HepG2 (cell line): ENCODE results near the gene AATF. TPM values are rescaled to one million over a fixed set of nuclear protein-coding genes. Genes with fewer than 3 reads are reported as not detected.

Experiments
- ATAC-seq: fragments of 200-7000 bp; cut with Tn5 transposase; 3 replicates; pipeline ENCODE4 v1.9.1; 2020; ENCODE audit warnings: mild to moderate bottlenecking, moderate library complexity
- BruUV-seq: library from RNA; stranded (reverse); fragments of 400-500 nt; replicated peaks from 2 replicates; lab custom pipeline; 2021; lab: Mats Ljungman, UMichigan
- CTCF ChIA-PET: fragments of 300-600 bp; formaldehyde crosslinking; extraction: SDS; loops from one replicate; lab custom pipeline; 2021; ENCODE audit warnings: low total read pairs, inconsistent platforms, low intra/inter-chr PET ratio; lab: Yijun Ruan, JAX
- POLR2A ChIA-PET: fragments of 350-600 bp; sonication (Branson Sonifier 250); formaldehyde crosslinking; loops from one replicate; lab custom pipeline; 2020; ENCODE audit warnings: antibody characterized with exemption, inconsistent platforms; lab: Yijun Ruan, JAX
- DNase-seq: peaks from one replicate; pipeline ENCODE4 v3.0.0-alpha.2; 2015; ENCODE audit warnings: low spot score
- FAIRE-seq: peaks from 3 replicates; lab custom pipeline; 2011; peaks lifted over from hg19 to GRCh38; lab: Jason Lieb, UNC
- H2AFZ ChIP-seq: one replicate; pipeline ENCODE4 v1.6.1; 2011; ENCODE audit warnings: low read length, inconsistent platforms
- H3K27ac ChIP-seq: fragments of 300-600 bp; 3 replicates; pipeline ENCODE4 v1.8.0; 2011; ENCODE audit warnings: mixed run types, mild to moderate bottlenecking, mixed read lengths, low read length, inconsistent platforms; ENCODE audit not compliant: insufficient read depth; ENCODE audit errors: extremely low read length
- H3K27me3 ChIP-seq, 2 experiments: fragments of 200-600 bp in 1 of 2; 2 replicates in 1 of 2; 3 replicates in 1 of 2; pipeline versions ENCODE4 v1.6.0 to v1.8.0; 2011; ENCODE audit warnings: low read length in 2 of 2, mild to moderate bottlenecking in 2 of 2, moderate library complexity in 2 of 2, inconsistent platforms in 1 of 2; ENCODE audit not compliant: insufficient read depth in 2 of 2, control insufficient read depth in 1 of 2
- H3K36me3 ChIP-seq, 2 experiments: fragments of 200-600 bp in 1 of 2; replicated peaks in 1 of 2; 2 replicates in 1 of 2; 3 replicates in 1 of 2; pipeline versions ENCODE4 v1.5.1 to v1.8.0; 2011; ENCODE audit warnings: low read length in 2 of 2, inconsistent platforms in 1 of 2; ENCODE audit not compliant: insufficient read depth in 2 of 2, control insufficient read depth in 1 of 2
- H3K4me1 ChIP-seq: 2 replicates; pipeline ENCODE4 v1.5.1; 2012; ENCODE audit warnings: low read length, inconsistent platforms; ENCODE audit not compliant: insufficient read depth
- H3K4me2 ChIP-seq: 2 replicates; pipeline ENCODE4 v1.6.0; 2011; ENCODE audit warnings: low read depth, low read length, inconsistent platforms
- H3K4me3 ChIP-seq, 3 experiments: fragments of 200-600 bp in 1 of 3; sonication (generic), shearing (Covaris generic) in 1 of 3; replicated peaks in 1 of 3; 2 replicates each; pipeline ENCODE4 v1.5.1; 2011 to 2016; ENCODE audit warnings: low read length in 3 of 3, inconsistent platforms in 2 of 3, low read depth in 2 of 3, mild to moderate bottlenecking in 2 of 3, control low read depth in 1 of 3, mixed read lengths in 1 of 3; ENCODE audit not compliant: insufficient read depth in 1 of 3
- H3K79me2 ChIP-seq: one replicate; pipeline ENCODE4 v1.6.1; 2011; ENCODE audit warnings: low read length, inconsistent platforms; ENCODE audit not compliant: insufficient read depth
- H3K9ac ChIP-seq: 2 replicates; pipeline ENCODE4 v1.6.0; 2011; ENCODE audit warnings: mild to moderate bottlenecking, low read depth, low read length, inconsistent platforms; ENCODE audit not compliant: insufficient read depth
- H3K9me3 ChIP-seq: 2 replicates; pipeline ENCODE4 v1.5.1; 2012; ENCODE audit warnings: mild to moderate bottlenecking, low read length
- H4K20me1 ChIP-seq: 2 replicates; pipeline ENCODE4 v1.6.0; 2011; ENCODE audit warnings: inconsistent platforms, mild to moderate bottlenecking, low read length, moderate library complexity; ENCODE audit not compliant: insufficient read depth
- BRD4 ChIP-seq: sonication (generic); formaldehyde crosslinking; IDR thresholded peaks from 2 replicates; pipeline ENCODE4 v1.4.0; 2020; ENCODE audit warnings: missing genetic modification reagents
- CC2D1A ChIP-seq: sonication (generic); formaldehyde crosslinking; IDR thresholded peaks from 2 replicates; pipeline ENCODE4 v1.8.1; 2023; ENCODE audit warnings: mild to moderate bottlenecking, missing genetic modification reagents
- DMAP1 ChIP-seq: IDR thresholded peaks from 2 replicates; pipeline ENCODE4 v1.6.1; 2016
- HNF4A ChIP-seq: sonication (generic); formaldehyde crosslinking; IDR thresholded peaks from 2 replicates; pipeline ENCODE4 v1.4.0; 2020; ENCODE audit warnings: missing genetic modification reagents
- ISX ChIP-seq: sonication (generic); formaldehyde crosslinking; conservative IDR thresholded peaks from 2 replicates; pipeline ENCODE4 v1.5.0; 2020; ENCODE audit warnings: missing genetic modification reagents
- KDM5A ChIP-seq: fragments of 200-600 bp; sonication (generic); IDR thresholded peaks from 2 replicates; pipeline ENCODE4 v1.7.0; 2018; ENCODE audit warnings: antibody characterized with exemption, mild to moderate bottlenecking, low read length, borderline replicate concordance
- MIXL1 ChIP-seq: IDR thresholded peaks from 2 replicates; pipeline ENCODE4 v1.6.1; 2016
- NCOR1 ChIP-seq: fragments of 200-600 bp; sonication (generic); IDR thresholded peaks from 2 replicates; pipeline ENCODE4 v1.7.0; 2017; ENCODE audit warnings: antibody characterized with exemption, low read length, borderline replicate concordance
- POGZ ChIP-seq: sonication (generic); formaldehyde crosslinking; IDR thresholded peaks from 2 replicates; pipeline ENCODE4 v1.4.0; 2020; ENCODE audit warnings: mild to moderate bottlenecking, missing genetic modification reagents
- RELA ChIP-seq: sonication (generic); formaldehyde crosslinking; IDR thresholded peaks from 2 replicates; pipeline ENCODE4 v1.4.0; 2020; ENCODE audit warnings: missing genetic modification reagents
- SIX1 ChIP-seq: sonication (generic); formaldehyde crosslinking; IDR thresholded peaks from 2 replicates; pipeline ENCODE4 v1.4.0; 2020; ENCODE audit warnings: missing genetic modification reagents, borderline replicate concordance
- TCF12 ChIP-seq, 2 experiments: fragments of 450-650 bp in 1 of 2; sonication (generic) in 1 of 2; formaldehyde crosslinking in 1 of 2; IDR thresholded peaks; 2 replicates each; pipeline versions ENCODE4 v1.6.1 to v1.8.0; 2017 to 2022; ENCODE audit warnings: antibody characterized with exemption in 1 of 2, mild to moderate bottlenecking in 1 of 2, missing genetic modification reagents in 1 of 2, moderate library complexity in 1 of 2
- TEF ChIP-seq: sonication (generic); formaldehyde crosslinking; IDR thresholded peaks from 2 replicates; pipeline ENCODE4 v1.5.0; 2020; ENCODE audit warnings: missing genetic modification reagents
- TSC22D2 ChIP-seq: sonication (generic); formaldehyde crosslinking; IDR thresholded peaks from 2 replicates; pipeline ENCODE4 v1.5.1; 2020; ENCODE audit warnings: missing genetic modification reagents, mild to moderate bottlenecking, borderline replicate concordance
- ZBTB8A ChIP-seq: sonication (generic); formaldehyde crosslinking; IDR thresholded peaks from 2 replicates; pipeline ENCODE4 v1.4.0; 2020; ENCODE audit warnings: mild to moderate bottlenecking, low read depth, missing genetic modification reagents, borderline replicate concordance
- ZFX ChIP-seq: sonication (generic); formaldehyde crosslinking; IDR thresholded peaks from 2 replicates; pipeline ENCODE4 v1.4.0; 2020; ENCODE audit warnings: mild to moderate bottlenecking, low read depth, missing genetic modification reagents, moderate library complexity
- ZFY ChIP-seq: sonication (generic); formaldehyde crosslinking; IDR thresholded peaks from 2 replicates; pipeline ENCODE4 v1.4.0; 2020; ENCODE audit warnings: missing genetic modification reagents
- ZNF121 ChIP-seq: sonication (generic); formaldehyde crosslinking; IDR thresholded peaks from 2 replicates; pipeline ENCODE4 v1.5.0; 2020; ENCODE audit warnings: mild to moderate bottlenecking, missing genetic modification reagents
- ZNF160 ChIP-seq: sonication (generic); formaldehyde crosslinking; IDR thresholded peaks from 2 replicates; pipeline ENCODE4 v1.8.0; 2022; ENCODE audit warnings: mild to moderate bottlenecking, inconsistent platforms, missing genetic modification reagents
- ZNF574 ChIP-seq: sonication (generic); formaldehyde crosslinking; IDR thresholded peaks from 2 replicates; pipeline ENCODE4 v1.4.0; 2020; ENCODE audit warnings: missing genetic modification reagents
- ZNF709 ChIP-seq: sonication (generic); formaldehyde crosslinking; IDR thresholded peaks from 2 replicates; pipeline ENCODE4 v1.5.0; 2020; ENCODE audit warnings: mild to moderate bottlenecking, missing genetic modification reagents
- ZNF784 ChIP-seq: sonication (generic); formaldehyde crosslinking; IDR thresholded peaks from 2 replicates; pipeline ENCODE4 v1.5.1; 2020; ENCODE audit warnings: missing genetic modification reagents, mild to moderate bottlenecking, borderline replicate concordance
- WGBS: methylation state at CpG from one replicate; pipeline ENCODE4 v1.1.6; 2017; ENCODE audit warnings: low lambda C conversion rate; 5-methylcytosine and 5-hydroxymethylcytosine counted together
- in situ Hi-C: cut with HindIII; loops from 2 replicates; pipeline ENCODE4 v1.10.0; 2017; ENCODE audit warnings: low pct_unique_long_range_greater_than_20kb; ENCODE audit not compliant: extremely low pct_ligation_motif_present
- intact Hi-C: fragments of 100-400 bp; cut with micrococcal nuclease; formaldehyde crosslinking; loops from one replicate; pipeline ENCODE4 v1.10.0; 2022; ENCODE audit not compliant: unreplicated experiment
- polyA plus RNA-seq, 8 experiments: library from polyadenylated mRNA; depleted of rRNA in 3 of 8; stranded (reverse) in 7 of 8; unstranded in 1 of 8; fragments of >200 nt; fragmentation: Illumina TruSeq in 4 of 8; extraction: Trizol in 4 of 8; gene quantifications; 2 replicates each; pipeline versions ENCODE4 v1.2.1 to v1.2.3, GENCODE V29; 2011 to 2016; ENCODE audit warnings: low read depth in 4 of 8, missing spikeins in 1 of 8, mixed read lengths in 1 of 8; ENCODE audit not compliant: insufficient read depth in 1 of 8
- total RNA-seq, 5 experiments: library from RNA; depleted of rRNA; stranded (reverse); fragments of >200 nt; fragmentation: Illumina TruSeq; extraction: Trizol; gene quantifications; 2 replicates each; pipeline ENCODE4 v1.2.3, GENCODE V29; 2016; ENCODE audit warnings: low read depth in 1 of 5

AATF gene
- total and polyA plus RNA-seq, 2 of the 13 experiments (the other 11 are each of a cell fraction or from before 2014, with no cell fraction given), result 9.1 to 53.3 TPM

GRCh38 chr17:37067555-37068111 is 118.9 kb downstream of the AATF start:
- 0% methylated on average over 7 of the region's 13 CpGs for WGBS
- H3K79me2 ChIP-seq, result no peaks in the 10 kb centered on the region
- H3K4me1 ChIP-seq, result peaks cover 35% of the 10 kb centered on the region
- no peak overlapping the region for H2AFZ ChIP-seq
- H3K4me2 ChIP-seq, result peak overlapping the region; percentile 73
- intact Hi-C loops, result no loop called here
- ChIA-PET POLR2A (interaction anchor here (1.0 to 1.7 kb wide), 3 partner anchors 13 to 466 kb away, joined by 3 to 6 read pairs (median 4); partner anchors contain the start of gene MRM1), CTCF (no interaction called here)
- H3K27me3 ChIP-seq, result peaks cover 2 to 31% of the 10 kb centered on the region in 2 experiments; a peak in 4 of 5 replicates
- H3K9me3 ChIP-seq, result no peaks in the 10 kb centered on the region
- DNase-seq, result peak; percentile 65
- no peaks in the 10 kb centered on the region for H3K36me3 ChIP-seq
- in situ Hi-C loops, result loop anchor here (10.0 kb wide), 1 partner anchor 433 kb away; no protein-coding TSS in a partner anchor
- BruUV-seq, result no TSS peak
- ATAC-seq, result peak; percentile 88
- no peaks in the 10 kb centered on the region for H4K20me1 ChIP-seq
- H3K27ac ChIP-seq, result no peak overlapping the region
- peak overlapping the region; percentile 50; the same call in 1 of the 2 replicates for H3K9ac ChIP-seq
- no peak for FAIRE-seq
- H3K4me3 ChIP-seq, result peak overlapping the region; percentile 20 to 67 (median 22); a peak in 4 of 6 replicates
- peak; percentile 38; the same call in 1 of the 2 replicates for TF ChIP-seq HNF4A (CRISPR knock-in tag)
- TF ChIP-seq ZNF784, result no peak
- TF ChIP-seq POGZ, result peak; percentile 44; the same call in 1 of the 2 replicates
- no peak for TF ChIP-seq TEF (CRISPR knock-in tag)
- no peak for TF ChIP-seq RELA (CRISPR knock-in tag)
- TF ChIP-seq NCOR1, result no peak
- no peak for TF ChIP-seq TCF12 (IDR thresholded peaks at IDR 0.05)
- TF ChIP-seq TCF12 (CRISPR knock-in tag; IDR thresholded peaks at IDR 0.05), result no peak
- TF ChIP-seq ZNF574 (CRISPR knock-in tag), result no peak
- 0 out of 2 replicates have a peak, but pooled peaks have one; percentile 27 for TF ChIP-seq ZNF121 (CRISPR knock-in tag)
- peak; percentile 44; the same call in 1 of the 2 replicates for TF ChIP-seq CC2D1A (CRISPR knock-in tag)
- peak; percentile 51; the same call in 1 of the 2 replicates for TF ChIP-seq ZFY (CRISPR knock-in tag)
- no peak for TF ChIP-seq ISX
- TF ChIP-seq BRD4 (CRISPR knock-in tag), result no peak
- TF ChIP-seq MIXL1 (CRISPR knock-in tag), result no peak; the same call in 1 of the 2 replicates
- no peak for TF ChIP-seq ZNF160 (CRISPR knock-in tag)
- TF ChIP-seq KDM5A, result no peak
- no peak for TF ChIP-seq ZNF709 (CRISPR knock-in tag)
- TF ChIP-seq TSC22D2 (CRISPR knock-in tag), result no peak
- 0 out of 2 replicates have a peak, but pooled peaks have one; percentile 50 for TF ChIP-seq DMAP1 (CRISPR knock-in tag)
- TF ChIP-seq SIX1 (CRISPR knock-in tag), result no peak
- peak; percentile 59; the same call in 1 of the 2 replicates for TF ChIP-seq ZFX
- no peak for TF ChIP-seq ZBTB8A
